HG03432 (cell line): ENCODE data around the gene CAMK2B.
A peak's percentile ranks its signal among the peaks of the same experiment; 100 is the strongest.
"Not testable (repeated sequence)": the region's sequence is repeated elsewhere in the genome, so short reads cannot be mapped to it uniquely, and the experiment has no call there.

Experiments
- ATAC-seq: cut with Tn5 transposase; IDR thresholded peaks from one replicate; pipeline ENCODE4 v1.9.1; 2021; ENCODE audit warnings: mild to moderate bottlenecking, moderate library complexity; ENCODE audit not compliant: unreplicated experiment

Gene CAMK2B

DNA sequence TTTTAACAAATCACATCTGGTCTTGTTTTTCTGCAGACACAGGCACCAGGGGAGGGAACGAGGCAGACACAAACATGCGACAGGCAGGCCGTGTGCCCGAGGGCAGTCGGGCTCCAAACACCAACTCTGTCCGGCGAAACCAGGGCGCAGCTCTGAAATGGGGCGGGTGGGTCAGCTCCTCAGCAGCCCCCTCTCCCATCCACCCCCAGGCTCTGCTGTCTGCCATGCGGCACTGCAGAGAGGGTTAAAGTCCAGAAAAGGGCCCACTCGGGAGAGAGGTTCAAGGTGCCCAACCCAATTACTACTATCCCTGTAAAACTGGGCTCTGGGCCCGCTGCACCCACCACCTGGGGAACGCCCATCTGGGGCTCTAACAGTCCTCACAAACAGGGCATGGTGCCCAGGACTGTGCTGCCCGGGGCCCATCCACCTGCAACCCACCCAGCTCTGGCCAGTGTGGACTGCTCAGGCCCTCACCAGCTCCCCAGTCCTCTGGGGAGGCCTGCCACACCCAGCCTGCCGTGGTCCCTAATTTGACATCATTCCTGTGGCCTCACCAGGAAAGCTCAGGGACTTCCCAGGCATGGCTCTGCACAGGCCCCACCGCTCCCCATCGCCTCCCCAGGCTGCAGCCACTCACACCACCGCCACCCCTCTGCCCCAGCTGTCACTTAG lies 105.9 kb downstream of the CAMK2B start:
- ATAC-seq = no peak

DNA sequence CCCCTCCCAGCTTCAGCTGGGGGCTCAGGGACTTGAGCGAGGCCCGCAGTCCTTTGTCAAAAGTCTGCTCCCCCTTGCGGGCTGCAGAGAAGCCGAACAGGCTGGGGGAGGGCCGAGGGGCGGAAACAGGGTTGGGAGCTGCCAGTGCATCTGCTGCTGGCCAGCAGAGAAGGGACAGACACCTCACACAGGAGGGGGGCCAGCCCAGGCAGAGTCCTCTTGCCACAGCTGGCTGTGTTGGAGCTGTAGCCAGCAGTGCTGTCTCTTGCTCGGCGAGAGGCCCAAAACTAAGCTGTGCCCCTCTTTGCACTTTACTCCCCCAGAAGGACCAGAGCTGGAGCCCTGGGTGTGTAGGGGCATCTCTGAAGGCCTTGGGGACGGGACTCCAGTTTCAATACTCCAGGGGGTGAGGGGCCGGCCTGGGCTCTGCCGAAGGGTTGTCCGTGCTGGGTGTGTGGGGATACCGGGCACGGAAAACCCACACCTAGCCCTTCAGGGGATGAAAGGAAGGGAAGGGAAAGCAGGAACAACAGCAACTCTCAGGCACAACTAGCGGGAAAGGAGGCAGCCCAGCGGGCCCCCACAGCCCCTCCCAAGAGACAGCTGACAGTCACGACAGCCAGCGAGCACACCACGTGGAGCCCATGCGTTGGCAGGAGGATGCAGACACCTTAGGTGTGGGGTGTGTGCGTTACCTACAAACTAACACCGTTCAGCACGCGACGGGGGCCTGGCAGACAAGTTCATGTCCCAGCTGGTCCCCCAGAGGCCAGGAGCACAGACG lies 106.8 kb downstream of the CAMK2B start:
- no peak for ATAC-seq

DNA sequence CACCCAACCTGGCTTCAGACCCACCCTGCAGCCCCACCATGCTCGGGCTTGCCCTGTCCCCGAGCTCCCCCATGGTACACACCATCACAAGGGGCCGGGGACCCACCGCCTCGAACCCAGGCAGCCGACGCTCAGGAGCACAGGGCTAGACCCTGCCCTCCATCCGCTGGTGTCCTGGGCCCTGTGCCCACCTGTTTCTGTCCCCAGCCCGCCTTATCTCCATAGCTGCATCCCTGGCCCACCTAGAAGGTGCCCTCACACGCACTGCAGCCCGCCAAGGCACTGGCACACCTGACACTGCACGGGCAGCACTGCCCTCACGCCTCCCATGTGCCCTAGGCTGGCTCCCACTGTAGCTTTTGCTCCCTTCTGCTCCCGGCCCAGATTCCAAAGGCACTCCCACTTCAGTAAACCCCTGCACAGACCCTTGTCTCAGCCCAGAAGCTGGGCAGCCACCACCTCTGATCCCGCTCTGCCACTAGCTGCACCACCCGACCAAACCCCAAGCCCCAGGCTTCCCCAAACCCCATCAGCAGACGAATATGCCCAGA lies 107.5 kb downstream of the CAMK2B start:
- ATAC-seq = no peak

DNA sequence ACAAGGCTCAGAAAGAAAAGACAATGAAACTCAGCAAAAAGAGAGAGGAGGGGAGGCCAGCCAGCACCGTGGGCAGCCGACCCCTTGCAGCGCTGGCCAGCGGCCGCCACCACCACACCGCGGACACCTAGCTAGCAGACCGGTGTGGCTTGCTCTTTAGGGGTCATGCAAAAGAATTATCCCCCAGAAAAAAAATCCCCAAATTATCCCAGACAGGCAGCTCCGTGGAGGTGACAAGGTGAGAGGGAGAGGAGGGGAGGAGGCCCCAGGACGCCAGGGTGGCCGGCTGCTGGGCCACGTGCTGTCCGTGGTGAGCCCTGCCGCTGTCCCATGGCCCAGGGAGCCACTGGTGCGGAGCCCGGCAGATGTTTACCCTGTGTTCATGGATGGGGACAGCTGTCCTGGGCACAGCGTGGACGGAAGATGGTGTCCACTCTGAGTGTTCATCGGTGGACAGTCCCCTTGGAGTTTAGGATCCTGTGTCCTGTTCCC lies 108.1 kb downstream of the CAMK2B start:
- no peak for ATAC-seq

DNA sequence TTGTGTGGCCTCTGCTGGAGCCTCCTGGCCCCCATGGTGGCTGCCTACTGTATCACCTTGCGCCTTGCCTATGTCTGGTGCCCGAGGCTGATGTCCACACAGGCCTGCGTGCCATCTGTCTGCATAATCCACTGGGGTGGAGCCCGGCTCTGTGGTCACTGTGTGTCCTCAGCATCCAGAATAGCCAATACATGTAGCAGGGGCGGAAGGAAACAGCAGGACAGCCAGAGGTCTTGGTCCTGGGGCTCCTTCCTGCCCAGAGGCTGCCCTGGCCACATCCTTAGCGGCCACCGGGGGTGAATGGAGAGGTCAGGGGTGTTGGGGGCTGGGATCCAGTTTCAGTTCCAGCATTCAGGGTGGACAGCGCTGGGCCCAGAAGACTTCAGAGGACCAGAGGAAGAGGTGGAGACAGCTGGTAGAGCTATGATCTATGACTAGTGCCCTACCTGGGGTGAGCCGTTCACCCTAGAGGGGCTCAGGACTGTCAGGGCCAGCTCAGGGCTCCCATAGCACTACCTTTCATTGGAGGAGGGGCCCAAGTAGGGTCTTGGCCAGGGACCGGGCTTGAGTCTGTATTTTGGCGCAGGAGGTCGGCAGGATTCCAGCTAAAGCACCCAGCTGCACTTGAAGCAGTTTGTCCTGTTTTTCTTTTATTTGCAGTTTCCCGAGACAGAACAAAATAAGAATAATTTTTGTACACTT lies 108.7 kb downstream of the CAMK2B start:
- ATAC-seq = no peak

DNA sequence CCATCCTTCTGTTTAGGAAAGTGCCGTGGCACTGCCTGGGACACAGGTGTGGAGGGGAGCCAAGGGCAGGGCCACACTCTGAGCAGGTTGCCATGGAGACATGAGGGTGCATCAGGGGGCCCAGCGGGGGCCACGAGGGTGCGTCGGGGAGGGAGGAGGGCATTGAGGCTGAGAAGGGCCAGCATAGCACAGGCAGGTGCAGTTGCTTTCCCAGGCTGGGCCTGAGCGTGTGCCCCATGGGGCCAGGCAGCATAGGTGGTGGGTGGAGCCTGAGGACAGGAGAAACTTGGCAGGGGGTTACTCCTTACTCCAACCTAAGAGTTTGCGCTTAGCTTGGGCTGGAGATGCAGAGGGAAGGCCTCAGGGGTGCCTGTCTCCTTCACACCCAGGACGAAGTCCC lies 109.4 kb downstream of the CAMK2B start:
- ATAC-seq = no peak

DNA sequence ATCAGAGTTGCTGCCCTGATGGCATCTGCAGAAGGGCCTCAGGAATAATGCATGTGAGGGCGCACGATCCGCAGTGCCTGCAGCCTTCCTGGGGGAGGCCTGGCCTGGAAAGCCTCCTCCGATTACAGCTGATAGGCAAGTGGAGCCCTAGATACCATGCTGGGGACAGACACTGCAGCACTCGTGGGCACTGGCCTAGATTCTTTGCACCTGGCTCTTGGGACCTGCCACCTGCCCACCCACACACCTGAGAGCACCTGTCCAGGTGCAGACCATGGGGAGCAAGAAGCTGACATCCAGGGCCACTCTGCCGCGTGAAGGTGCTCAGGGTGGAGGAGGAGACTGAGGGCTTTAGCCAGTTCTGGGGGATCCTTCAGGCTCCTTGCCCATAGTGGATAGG lies 109.9 kb downstream of the CAMK2B start:
- ATAC-seq = no peak

DNA sequence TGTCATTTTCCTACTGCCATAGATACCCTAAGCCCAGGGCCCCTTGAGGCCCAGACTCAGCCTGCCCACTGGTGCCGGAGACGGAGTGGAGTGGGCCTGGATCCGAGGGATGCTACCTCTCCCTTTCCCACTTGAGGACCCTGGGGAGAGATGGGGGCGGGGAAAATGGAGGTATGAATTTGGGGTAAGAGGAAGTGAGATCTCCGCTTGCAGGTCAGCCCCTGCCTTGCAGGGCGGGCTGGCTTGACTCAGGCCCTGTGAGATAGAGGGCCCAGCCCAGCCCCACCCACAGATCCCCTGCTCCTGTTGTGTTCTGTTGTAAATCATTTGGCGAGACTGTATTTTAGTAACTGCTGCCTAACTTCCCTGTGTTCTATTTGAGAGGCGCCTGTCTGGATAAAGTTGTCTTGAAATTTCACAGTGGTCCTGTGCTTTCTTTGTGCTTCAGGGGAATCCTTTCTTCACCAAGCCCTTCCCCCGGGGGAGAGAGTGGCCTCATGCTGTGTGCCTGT lies 111.5 kb downstream of the CAMK2B start:
- ATAC-seq = no peak

DNA sequence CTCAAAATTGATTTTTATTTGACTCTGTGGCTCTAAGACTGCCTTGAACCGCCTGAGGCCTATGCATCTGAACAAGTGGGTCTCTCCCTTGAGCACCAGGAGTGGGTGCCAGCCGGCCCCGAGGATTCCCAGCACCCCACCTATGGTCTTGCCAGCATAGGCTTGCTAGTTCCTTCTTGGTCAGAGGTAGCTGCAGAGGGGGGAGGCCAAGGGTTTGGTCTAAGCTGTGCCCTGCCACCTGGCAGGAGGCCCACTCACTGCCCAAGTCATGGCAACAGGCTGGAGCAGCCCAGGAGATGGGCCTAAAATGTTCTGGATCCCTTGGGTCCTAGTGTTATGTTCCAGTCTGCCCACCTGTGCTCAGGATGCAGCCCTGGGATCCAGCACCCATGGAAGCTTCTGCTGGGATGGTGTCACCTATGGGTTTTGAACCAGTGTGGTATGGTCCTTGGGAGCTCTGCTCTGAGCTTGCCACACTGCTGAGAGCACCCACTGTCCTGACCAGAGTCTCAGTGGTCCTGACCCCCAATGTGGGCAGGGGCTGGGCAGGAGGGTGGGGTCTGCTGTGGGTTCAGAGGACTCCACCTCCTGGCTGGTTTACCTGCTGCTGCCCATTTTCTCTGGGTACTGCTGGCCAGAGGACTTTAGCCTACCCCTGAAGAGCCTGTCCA lies 112.1 kb downstream of the CAMK2B start:
- no peak for ATAC-seq

DNA sequence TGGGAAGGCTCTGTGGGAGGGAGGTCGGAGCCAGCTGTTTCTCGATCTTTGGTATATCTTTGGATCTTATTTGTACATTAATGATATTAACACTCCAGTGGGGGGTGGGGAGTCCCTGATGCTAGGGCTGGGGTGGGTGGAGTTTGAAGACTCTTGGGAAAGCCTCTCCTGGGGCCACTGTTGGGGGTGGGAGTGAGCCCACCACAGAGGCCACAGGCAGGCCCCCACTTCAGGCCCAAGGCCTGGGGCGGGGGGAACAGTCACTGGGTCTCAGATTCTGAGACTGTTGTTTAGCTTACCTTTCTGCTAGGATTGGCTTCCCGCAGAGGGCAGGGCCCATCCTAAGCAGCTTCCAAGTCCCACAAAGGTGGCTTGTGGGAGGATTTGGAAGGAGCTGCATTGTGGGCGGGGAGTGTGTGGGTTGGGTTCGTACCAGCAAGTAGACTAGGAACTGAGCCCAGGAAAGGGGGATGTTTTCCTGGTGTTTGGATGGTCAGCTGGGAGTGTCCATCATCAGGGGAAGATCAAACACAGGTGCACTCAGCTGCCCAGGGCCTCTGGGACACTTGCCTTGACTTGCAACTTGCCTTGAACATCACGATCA lies 112.7 kb downstream of the CAMK2B start:
- ATAC-seq = no peak

DNA sequence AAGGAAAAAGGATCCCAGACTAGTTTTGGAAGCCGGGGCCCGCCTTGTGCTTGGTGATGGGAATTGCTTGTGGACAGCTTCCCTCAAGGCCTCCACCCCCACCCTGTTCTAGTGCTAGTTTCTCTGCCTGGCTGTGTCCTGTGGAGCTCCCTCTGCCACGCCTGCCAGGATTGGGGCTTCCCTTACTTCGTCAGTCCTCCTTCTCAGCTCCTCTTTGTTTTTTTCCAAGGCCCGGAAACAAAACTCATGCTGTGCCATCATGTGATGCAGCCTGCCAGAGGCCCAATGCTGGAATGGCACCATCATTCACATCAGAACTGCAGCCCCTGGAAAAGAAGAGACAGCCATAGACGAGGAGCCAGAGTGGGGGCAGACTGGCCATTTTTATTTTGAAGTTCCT lies 113.4 kb downstream of the CAMK2B start:
- no peak for ATAC-seq

DNA sequence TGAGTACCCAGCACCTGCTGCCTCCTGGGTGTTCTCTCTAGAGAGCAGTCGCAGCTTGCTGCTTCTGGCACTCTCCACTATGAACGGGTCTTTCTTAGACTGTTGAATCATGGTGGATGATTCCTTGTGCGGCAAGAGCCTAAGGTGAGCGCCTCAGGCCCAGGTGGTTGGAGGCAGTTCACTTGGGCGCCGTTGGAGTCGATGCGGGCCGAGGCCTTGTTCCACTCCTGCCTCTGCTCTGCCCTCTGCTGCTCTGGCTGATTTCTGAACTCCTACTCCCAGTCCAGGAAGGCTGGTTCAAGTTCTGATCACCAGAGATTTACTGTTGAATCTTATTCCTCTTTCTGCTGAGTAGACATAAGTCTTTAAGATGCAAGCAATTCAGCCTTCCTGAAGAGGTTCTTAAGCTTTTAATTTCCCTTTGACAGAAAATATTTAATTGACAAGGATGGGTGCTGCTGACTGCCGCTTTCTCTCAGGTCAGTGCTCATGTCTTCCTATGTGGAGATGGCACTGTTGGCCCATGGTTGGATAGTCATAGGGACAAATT lies 114.2 kb downstream of the CAMK2B start:
- ATAC-seq = no peak

DNA sequence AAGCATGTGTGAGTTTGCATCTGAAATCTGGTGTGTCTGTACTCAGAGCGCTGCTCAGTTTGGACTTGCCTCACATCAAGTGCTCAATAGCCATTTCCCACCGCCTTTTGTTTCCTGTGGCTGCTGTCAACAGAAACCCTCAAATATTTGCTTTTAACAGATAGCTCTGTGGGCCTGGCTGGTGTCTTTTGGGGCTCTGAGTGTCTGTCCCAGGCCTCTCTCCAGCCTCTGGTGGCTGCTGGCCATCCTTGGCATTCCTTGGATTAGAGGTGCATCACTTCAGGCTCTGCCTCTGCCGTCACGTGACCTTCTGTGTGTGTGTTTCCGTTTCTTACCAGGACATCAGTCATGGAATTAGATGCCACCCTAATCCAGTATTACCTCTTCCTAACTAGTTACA lies 115.3 kb downstream of the CAMK2B start:
- no peak for ATAC-seq

DNA sequence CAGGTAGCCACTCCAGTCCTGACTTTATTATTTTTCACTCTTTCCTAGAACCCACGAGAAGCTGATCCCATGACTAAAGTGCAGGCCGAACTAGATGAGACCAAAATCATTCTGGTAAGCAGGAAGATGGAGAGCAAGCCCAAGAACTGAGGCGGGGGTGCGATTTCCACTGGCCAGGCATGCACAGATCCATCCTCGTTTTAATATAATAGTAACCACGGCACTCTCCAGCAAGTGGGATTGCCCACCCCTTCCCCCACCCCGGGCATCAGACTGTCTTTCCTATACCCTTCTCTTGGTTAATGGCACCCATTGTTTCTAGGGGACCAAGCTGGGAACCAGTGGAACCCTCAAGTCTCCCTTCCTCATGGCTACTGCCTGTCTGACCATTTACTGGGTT lies 117.3 kb downstream of the CAMK2B start:
- no peak for ATAC-seq

DNA sequence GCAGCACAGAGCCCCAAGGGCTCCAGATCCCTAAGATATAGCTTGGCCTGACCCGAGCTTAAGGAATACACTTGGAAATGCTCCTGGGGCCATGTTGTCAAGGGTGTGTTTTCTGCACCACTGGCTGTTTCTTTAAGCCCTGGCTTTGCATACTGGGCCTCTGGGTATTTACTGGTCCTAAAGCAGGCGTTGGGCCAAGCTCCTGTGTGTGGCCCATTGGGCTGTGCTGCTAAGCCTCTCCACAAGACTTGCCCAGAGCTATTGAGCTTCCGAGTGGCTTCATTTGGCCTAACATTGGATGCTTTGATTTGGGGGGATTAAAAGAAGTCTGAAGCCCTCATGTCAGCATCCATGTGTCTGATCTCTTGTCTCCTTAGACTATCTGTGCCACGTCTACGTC lies 119.4 kb downstream of the CAMK2B start:
- ATAC-seq = no peak

DNA sequence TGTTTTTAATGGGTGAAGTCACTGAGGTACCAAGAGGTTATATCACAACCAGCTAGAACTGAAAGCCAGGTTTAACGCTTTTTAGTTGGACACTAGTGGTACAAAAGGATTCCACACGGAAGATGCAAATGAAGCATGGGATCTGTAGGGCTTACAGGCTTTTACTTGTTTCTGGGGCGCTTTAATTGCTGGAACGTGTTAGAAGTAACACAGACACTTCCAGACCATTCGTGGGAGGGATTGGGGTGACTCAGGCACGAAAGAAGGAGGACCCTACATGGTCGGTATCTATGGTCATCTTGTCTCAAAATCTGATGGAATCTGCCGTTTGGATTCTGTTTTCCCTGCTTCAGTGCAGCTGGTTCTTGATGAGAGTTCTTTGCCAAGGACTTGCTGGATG lies 123.6 kb downstream of the CAMK2B start:
- no peak for ATAC-seq

DNA sequence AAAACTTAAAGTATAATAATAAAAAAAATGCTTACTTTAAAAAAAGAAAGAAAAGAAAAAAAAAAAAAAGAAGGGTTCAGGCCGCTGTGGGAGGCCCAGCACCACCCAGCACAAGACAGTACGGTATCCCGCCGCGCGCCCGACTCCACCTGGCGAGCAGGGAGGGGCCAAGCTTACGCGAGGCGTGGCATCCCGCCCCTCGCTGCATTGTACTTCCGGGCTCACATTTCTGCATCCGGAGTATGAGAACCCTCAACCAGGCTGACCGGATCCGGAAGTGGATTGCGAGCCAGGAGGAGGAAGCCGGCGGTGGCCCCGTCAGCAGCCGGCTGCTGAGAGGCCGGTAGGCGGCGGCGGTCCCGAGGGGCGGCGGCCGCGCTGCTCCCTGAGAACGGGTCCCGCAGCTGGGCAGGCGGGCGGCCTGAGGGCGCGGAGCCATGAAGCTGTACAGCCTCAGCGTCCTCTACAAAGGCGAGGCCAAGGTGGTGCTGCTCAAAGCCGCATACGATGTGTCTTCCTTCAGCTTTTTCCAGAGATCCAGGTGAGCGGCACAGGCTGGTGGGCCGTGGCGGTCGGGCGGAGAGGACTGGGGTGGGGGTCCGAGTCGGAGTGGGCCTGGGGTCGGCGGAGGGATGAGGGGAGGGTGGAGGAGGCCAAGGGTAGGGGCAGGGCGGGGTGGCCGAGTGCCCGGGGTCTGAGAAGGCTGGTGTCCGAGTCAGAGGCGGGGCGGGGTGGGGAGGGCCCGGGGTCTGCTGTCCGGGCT lies 124.5 kb downstream of the CAMK2B start, which contains the start of gene YKT6:
Gene YKT6 (plus strand): TSS at position 280 of the 763 bp plus-strand sequence. CDS start 158 bp downstream, at position 438.
- ATAC-seq = peak; percentile 98

DNA sequence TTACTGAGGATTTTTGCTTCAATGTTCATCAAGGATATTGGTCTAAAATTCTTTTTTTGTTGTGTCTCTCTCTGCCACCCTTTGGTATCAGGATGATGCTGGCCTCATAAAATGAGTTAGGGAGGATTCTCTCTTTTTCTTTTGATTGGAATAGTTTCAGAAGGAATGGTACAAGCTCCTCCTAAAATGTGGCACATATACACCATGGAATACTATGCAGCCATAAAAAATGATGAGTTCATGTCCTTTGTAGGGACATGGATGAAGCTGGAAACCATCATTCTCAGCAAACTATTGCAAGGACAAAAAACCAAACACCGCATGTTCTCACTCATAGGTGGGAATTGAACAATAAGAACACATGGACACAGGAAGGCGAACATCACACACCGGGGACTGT lies 125.2 kb downstream of the CAMK2B start:
- not testable (repeated sequence) for ATAC-seq

DNA sequence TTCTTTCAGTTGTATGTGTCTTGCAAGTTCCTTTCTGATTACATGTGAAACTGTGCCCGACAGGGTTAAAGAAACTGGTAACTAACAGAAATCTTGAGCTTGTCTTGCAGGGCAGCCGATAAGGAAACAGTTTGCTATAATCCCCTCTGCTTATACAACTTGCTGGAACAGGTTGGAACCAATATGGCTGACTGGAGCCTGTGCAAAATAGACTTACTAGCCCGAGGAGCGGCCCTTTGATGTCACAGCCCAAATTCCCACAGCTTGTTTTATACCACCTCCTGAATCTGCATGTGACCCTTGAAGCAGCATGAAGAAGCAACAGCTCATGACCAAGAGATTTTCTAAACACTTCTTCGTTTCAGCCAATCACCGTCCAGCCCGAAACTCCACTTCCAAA lies 127.9 kb downstream of the CAMK2B start:
- no peak for ATAC-seq
